CD4-positive, alpha-beta T cell treated with Interleukin-17A for 4 hours (primary cell): ENCODE data around the gene NAT9.
A peak's percentile ranks its signal among the peaks of the same experiment; 100 is the strongest.

Experiments
- DNase-seq: peaks from one replicate; pipeline ENCODE4 v3.0.0-alpha.2; 2020; ENCODE audit warnings: mixed read lengths

The NAT9 gene

GRCh38 chr17:74759941-74760340 lies 16.2 kb downstream of the NAT9 start:
- no peak for DNase-seq

- DNase-seq = peak; percentile 73
These were observed 16.8 kb downstream of the NAT9 start for GRCh38 chr17:74759243-74759801.

GRCh38 chr17:74758848-74759168 lies 17.3 kb downstream of the NAT9 start:
- DNase-seq = peak; percentile 42

- no peak for DNase-seq
These were observed 18.0 kb downstream of the NAT9 start for GRCh38 chr17:74757931-74758847.

DNA sequence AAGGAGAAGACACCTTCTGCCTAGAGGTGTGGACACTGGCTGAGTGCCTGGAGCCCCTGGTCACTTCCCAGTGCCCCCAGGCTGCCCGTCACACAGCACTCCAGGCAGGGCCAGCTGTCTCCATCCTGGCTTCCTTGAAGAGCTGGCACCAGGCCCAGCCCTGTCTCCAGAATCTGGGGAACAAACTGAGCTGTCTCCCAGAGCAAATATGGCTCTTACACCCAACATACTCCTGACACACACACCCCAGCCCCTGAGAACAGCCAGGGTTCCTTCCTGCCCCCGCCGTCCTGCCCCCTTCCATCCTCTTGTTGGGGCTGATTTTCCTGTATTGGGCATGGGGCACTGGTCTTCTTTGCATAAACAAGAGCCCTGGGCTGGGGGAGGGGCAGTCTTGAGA lies 18.6 kb downstream of the NAT9 start:
- DNase-seq = peak; percentile 16

DNA sequence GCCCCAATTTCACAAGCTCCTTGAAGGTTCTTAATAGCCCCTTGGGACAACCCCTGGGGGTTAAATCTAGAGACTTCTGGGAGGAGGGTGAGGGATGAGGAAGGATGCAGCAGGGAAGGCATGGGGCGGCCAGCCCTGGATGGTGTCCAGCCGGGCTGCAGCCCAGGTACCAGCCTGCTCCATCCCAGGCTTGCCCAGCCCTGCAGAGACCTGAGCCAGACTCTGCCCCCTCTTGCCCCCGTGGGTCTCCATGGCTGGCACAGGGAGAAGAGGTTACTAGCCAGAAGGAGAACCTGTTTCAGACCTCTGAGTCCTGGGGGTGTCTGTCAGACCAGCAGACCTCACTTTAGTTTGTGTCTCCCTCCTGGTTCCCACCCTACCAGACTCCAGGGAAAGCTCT lies 19.3 kb downstream of the NAT9 start:
- no peak for DNase-seq

GRCh38 chr17:74755533-74755932 lies 20.6 kb downstream of the NAT9 start:
- no peak for DNase-seq

DNA sequence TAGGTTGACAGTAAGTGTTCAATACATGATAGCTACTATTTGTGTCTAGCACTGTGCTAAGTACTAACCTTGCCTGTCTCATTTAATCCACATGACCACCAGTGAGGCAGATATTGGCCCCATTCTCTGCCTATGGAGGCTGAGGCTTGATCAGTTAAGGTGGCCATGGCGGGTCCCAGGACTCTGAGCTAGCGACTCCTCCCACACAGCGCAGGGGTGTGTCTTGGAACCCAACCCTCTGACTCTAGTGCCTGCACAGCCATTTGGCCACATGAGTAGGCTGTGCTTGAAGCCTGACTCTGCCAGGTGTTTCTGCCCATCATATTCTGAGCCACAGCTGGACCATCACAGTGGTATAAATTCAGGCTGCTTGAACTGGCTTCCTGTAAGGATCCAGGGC lies 21.3 kb downstream of the NAT9 start:
- DNase-seq = peak; percentile 29

- DNase-seq = no peak
These were observed 23.2 kb downstream of the NAT9 start for GRCh38 chr17:74752822-74753401.

DNA sequence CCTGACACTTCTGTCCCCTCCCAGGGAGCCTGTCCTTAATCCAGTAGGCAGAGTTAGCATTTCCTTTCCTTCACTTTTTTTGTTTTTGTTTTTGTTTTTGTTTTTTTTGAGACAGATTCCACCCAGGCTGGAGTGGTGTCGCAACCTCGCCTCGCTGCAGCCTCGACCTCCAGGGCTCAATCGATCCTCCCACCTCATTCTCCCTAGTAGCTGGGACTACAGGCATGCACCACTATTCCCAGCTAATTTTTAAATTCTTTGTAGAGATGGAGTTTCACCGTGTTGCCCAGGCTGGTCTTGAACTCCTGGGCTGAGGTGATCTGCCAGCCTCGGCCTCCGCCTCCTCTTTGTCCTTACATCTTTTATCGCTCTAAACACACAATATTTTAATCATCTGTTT lies 23.7 kb downstream of the NAT9 start:
- DNase-seq = no peak

DNA sequence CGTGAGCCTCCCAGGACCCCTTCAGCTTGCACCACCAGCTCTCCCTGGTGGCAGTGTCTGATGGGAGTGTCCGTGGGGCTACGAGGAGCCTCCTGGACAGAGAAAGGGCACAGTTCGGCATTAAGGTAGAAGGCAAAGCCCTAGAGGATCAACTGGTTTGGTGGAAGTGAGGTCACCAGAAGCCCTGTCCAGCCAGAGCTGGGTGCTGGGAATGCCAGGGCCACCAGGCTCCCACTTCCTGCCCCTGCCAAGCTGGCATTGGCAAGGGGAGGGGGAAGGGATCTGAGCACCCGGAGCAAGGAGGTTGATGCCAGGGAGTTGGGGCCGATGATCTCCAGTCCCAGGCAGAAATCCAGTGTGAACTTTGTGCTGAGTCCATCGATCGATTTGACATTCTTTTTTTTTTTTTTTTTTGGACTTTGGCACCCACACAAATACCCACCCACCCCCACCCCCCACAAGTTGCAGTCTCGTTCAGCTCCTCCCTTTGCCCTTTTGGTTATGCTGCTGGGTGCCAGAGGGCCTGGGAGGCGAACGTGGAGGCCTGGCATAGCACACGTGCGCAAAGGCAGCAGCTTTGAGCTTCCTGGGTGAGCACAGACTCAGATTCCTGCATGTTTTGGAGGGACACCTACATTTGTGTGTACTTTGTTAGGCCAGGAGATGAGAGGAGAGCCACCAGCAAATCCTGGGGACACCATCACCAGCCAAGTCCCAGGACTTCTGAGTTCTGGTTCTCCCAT lies 25.6 kb downstream of the NAT9 start:
- peak; percentile 46 for DNase-seq

GRCh38 chr17:74750039-74750326 lies 26.2 kb downstream of the NAT9 start:
- DNase-seq = no peak

- DNase-seq = peak; percentile 67
These were observed 26.7 kb downstream of the NAT9 start for GRCh38 chr17:74749279-74750038.

DNA sequence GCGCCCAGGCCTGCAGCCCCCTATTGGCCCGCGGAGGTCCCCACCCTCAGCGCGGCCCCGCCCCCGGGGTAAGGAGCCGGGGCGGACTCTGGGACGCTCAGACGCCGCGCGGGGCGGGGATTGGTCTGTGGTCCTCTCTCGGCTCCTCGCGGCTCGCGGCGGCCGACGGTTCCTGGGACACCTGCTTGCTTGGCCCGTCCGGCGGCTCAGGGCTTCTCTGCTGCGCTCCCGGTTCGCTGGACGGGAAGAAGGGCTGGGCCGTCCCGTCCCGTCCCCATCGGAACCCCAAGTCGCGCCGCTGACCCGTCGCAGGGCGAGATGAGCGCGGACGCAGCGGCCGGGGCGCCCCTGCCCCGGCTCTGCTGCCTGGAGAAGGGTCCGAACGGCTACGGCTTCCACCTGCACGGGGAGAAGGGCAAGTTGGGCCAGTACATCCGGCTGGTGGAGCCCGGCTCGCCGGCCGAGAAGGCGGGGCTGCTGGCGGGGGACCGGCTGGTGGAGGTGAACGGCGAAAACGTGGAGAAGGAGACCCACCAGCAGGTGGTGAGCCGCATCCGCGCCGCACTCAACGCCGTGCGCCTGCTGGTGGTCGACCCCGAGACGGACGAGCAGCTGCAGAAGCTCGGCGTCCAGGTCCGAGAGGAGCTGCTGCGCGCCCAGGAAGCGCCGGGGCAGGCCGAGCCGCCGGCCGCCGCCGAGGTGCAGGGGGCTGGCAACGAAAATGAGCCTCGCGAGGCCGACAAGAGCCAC lies 27.4 kb downstream of the NAT9 start, which contains the start of gene NHERF1:
NHERF1 (plus strand) TSS at position 100 of the 750 bp plus-strand sequence; CDS start at position 319, 219 bp downstream.
- peak; percentile 96 for DNase-seq

DNA sequence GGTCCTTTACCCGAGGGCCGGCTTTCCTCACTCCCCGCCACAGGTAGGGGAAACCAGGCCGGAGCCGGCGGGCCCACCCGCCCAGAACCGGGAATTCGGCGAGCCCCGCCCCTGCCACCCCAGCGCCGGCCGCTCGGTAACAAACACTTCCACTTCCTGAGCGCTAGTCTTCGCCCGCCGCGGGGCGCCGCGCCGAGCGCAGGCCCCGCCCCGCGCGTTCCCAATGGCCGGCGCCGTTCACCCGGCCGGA lies 27.9 kb downstream of the NAT9 start:
- no peak for DNase-seq

DNA sequence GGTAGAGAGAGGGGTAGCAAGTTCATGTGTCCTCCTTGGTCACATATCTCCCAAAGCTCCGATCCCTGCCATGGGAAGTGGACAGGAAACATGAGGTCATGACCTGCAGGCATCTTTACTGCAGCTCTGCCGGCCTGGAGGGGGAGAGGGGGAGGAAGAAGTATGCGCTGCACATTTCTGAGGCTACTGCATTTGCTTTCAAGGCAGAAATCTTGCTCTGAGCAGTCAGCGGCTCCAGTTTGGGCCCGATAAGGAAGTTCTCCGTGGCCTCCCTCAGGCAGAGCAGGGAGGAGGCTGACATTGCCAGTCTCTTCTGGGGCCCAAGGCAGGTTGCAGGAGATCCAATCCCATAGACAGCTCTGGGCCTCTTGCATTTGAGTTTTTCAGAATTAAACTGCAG lies 29.2 kb downstream of the NAT9 start:
- DNase-seq = peak; percentile 44

- DNase-seq = no peak
These were observed 29.8 kb downstream of the NAT9 start for GRCh38 chr17:74746376-74746775.

- no peak for DNase-seq
These were observed 30.5 kb downstream of the NAT9 start for GRCh38 chr17:74745548-74746177.

DNA sequence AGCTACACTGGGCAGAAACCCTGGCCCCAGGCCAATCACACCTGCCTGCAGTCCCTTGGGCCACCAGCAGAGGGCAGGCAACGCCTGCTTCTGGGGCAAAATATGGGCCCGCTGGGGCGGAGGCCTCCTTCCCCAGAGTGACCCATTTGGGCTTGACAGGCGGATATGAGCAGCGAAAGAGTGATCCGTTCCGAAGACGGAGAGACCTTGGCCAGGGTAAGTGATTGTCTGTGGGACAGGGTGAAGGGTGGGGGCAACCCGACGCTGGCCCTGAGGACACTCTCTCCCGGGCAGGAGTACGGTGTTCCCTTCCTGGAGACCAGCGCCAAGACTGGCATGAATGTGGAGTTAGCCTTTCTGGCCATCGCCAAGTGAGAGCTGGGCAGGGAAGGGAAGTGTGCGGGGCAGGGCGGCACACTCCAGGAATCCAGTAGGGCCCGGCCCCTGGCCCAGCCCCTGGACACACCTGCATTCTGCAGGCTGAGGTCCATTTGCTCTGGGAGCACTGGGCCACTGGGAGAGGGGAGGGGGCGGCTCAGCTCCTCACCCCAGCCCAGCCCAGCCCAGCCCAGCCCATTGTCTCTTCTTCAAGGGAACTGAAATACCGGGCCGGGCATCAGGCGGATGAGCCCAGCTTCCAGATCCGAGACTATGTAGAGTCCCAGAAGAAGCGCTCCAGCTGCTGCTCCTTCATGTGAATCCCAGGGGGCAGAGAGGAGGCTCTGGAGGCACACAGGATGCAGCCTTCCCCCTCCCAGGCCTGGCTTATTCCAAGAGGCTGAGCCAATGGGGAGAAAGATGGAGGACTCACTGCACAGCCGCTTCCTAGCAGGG lies 31.2 kb downstream of the NAT9 start:
- DNase-seq = peak; percentile 85

GRCh38 chr17:74744349-74744713 lies 31.8 kb downstream of the NAT9 start:
- DNase-seq = no peak

DNA sequence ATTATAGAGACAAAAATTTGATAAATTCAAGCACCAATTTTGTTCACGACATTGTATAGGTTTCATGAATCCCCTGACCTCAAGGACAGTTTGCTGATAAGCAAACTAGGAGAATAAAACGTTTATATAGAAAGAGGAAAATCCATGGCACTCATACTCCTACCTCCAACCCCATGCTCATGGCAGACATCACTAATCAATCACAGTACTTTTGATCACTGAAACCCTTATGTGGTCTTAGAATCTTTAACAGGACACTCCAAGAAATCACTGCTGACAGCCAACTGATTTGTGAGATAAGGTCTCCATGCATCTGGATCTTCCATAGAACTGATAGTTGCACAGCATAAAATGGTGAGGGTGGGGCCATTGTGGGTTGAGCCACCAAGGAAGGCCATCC lies 32.4 kb downstream of the NAT9 start:
- no peak for DNase-seq
